GM23338 (cell line): Measurements from ENCODE around the gene MMP17. TPM values are rescaled to one million over a fixed set of nuclear protein-coding genes. Genes with fewer than 3 reads are reported as not detected.

Experiments used
- EZH2phosphoT487 ChIP-seq: fragments of 200-600 bp; sonication (generic); IDR thresholded peaks from one replicate; pipeline ENCODE4 v1.8.1; 2018; ENCODE audit warnings: antibody characterized with exemption; ENCODE audit not compliant: unreplicated experiment
- REST ChIP-seq: IDR thresholded peaks from one replicate; pipeline ENCODE4 v1.6.1; 2018; ENCODE audit warnings: antibody characterized with exemption; ENCODE audit not compliant: unreplicated experiment
- STAT1 ChIP-seq: IDR thresholded peaks from one replicate; pipeline ENCODE4 v1.6.1; 2016; ENCODE audit warnings: antibody characterized with exemption; ENCODE audit not compliant: unreplicated experiment
- polyA plus RNA-seq: library from polyadenylated mRNA; unstranded; fragments of >200 nt; fragmentation: Nextera tagmentation; extraction: Ambion mirVana; gene quantifications from 2 replicates; pipeline ENCODE4 v1.2.1, GENCODE V29; 2016
- small RNA-seq: library from RNA; depleted of rRNA; stranded (forward); fragments of <200 nt; gene quantifications from one replicate; pipeline ENCODE3, GENCODE V24; 2014; ENCODE audit warnings: low replicate concordance
- total RNA-seq: library from RNA; depleted of rRNA; stranded (reverse); fragments of >200 nt; shearing (Covaris generic); gene quantifications from 2 replicates; pipeline ENCODE4 v1.2.3, GENCODE V29; 2014; rRNA removed

Gene MMP17
- total and polyA plus RNA-seq, 2 experiments from 2014 or later = 10.4 to 48.5 TPM

DNA sequence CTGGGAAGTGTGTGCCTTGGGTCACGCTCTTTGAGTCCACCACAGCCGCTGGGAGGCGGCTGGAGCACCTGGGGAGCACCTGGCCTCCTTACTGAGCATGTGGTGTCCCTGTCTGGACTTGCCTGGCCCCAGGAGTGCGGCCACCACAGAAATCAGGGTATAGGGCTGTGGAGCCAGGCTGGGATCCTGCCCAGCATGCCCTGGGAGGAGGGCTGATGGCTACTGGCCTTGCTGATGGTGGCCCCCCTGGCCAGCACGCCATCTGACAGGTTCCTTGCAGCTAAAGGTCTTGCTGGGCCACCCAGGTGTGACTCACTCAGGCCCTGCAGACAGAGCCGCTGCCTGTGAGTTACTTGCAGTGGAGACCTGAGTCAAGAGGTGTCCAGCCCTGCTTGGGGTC, 72.2 kb downstream of the MMP17 start (continued):
- TF ChIP-seq REST (no peak), STAT1 (no peak), EZH2phosphoT487 (no peak)

Small RNAs within 50 kb of the gene (small RNA-seq; reads per million reads assigned to genes)
- gene RNA5SP378 (not detected), gene RNU6-1017P (not detected)

Other genes starting within 250 kb of the MMP17 start
- 36.2 and 41.0 TPM in 2 replicates for gene SFSWAP, start 117.3 kb upstream of the MMP17 start, total RNA-seq
- 49.0 and 49.8 TPM in 2 replicates for gene SFSWAP, start 117.3 kb upstream of the MMP17 start, polyA plus RNA-seq
- gene ULK1, start 66.2 kb downstream of the MMP17 start, total RNA-seq = 26.2 and 33.8 TPM in 2 replicates
- gene ULK1, start 66.2 kb downstream of the MMP17 start, polyA plus RNA-seq = 8.4 and 9.3 TPM in 2 replicates
- gene PUS1, start 100.9 kb downstream of the MMP17 start, total RNA-seq = 72.7 and 73.0 TPM in 2 replicates
- 52.4 and 59.3 TPM in 2 replicates for gene PUS1, start 100.9 kb downstream of the MMP17 start, polyA plus RNA-seq
- 47.7 and 57.2 TPM in 2 replicates for gene EP400, start 121.5 kb downstream of the MMP17 start, total RNA-seq
- 24.5 and 26.3 TPM in 2 replicates for gene EP400, start 121.5 kb downstream of the MMP17 start, polyA plus RNA-seq